Measurements from ENCODE around the gene TMIGD3.

Gene TMIGD3

DNA sequence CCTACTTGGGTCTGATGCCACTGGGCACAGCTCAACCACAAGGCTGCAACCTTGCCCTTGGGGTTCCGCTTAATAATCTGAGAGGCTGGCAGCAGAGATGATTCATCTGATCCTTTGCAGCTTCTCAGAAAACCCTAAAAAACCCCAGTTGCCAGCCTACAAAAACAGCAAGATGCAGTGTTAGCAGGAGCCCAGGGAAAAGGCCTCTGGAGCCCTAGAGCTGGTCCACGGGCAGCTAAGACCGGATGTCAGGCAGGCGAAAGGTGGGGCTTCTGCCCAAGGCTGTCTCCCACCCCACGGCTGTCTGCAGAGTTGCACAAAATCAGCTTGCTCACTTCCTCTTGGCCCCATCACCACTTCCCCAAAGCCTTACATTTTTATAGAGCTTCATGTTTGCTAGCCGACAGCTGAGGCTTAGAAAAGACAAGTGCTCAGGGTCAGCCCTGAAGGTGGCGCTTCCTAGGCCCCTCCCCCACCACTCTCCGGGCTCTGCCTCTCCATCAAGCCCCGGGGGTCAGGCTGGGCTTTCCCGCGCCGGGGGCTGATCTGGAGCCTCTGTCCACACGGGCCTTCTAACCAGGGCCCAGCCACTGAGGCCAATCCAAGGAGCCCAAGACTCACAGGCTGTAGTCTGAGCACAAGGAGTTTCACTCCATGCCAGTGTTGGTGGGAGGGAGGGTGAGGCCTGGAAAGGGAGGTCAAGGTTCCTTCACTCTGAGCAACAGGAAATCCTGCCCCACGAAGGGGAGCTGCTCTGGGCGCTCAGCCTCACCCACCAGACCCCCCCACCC lies 4.2 kb upstream of the TMIGD3 start:
- peak; percentile 94 for DNase-seq

DNA sequence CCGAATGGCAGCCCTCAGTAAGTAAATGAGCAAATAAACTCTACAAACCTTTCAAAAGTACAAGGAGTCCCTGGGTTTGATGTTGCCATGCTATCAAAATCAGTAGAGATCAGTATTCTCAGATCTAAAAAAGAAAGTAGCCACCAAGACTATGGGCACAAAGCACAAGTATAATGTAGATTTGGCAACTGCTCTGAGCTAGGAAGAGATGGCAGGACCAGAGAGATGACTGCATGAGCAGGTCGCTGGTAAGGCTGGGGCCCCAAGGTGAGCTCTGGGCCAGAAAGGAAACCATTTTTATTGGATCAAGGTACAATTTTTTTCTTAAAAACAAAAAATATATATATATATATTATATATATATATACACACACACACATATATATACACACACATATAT lies 3.1 kb upstream of the TMIGD3 start:
- DNase-seq, result no peak

DNA sequence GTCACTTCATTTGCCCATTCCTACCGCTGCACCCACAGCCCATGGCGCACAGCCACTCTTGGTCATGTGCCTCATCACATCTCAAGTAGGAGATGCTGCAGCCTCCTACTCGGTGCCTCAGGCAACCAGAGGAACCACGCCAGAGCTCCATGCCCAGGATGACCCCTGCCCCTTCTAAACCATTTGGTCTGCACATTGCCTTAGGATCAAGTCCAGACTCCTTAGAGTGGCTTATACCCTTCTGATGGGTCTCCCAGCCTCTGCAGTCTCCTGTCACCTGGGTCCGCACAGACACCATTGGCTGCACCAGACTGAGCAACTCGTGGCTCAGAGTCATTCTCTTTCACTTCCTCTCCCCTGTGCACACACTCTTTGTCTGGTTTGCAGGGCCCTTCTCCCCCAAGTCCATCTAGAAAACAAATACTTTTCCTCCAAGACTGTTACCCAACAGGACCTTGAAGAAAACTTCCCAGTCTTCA lies 2.2 kb upstream of the TMIGD3 start:
- DNase-seq, result no peak

DNA sequence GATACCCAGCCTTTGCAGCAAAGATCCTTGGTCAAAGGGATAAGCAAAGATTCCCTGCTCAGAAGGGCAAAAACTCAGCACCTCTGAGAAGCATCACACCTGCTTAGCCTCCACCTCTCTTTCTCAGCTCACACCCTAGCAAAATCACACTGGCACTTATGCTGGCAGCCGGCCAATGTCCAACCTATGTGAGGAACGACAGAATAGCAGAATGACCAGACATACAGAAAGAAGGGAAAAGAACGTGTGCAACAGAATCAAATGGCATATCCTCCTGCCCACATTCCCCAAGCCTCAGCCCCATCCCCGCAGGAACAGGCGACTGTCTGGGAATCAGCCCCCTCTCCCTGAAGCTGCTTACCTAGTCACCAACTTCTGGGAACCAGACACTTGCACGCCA lies 664 bp upstream of the TMIGD3 start:
- DNase-seq, result no peak

DNA sequence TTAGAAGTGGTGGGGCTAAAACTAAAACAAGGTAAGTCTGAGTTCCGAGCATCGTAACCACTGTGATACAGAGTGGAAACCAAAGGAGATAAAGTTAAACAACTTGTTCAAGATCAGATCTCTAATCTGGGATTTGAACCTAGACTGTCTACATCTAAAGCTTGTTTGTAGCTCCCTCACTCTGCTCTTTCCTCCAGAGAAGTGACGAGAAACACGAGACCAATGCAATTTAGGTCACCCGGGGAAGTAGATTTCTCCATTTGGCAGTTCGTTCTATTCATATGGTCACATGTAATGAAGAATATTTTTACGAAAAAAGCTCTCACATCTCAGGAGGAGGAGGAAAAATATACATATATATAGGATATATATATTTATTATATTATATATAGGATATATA lies 1.8 kb downstream of the TMIGD3 start:
- DNase-seq, result no peak

DNA sequence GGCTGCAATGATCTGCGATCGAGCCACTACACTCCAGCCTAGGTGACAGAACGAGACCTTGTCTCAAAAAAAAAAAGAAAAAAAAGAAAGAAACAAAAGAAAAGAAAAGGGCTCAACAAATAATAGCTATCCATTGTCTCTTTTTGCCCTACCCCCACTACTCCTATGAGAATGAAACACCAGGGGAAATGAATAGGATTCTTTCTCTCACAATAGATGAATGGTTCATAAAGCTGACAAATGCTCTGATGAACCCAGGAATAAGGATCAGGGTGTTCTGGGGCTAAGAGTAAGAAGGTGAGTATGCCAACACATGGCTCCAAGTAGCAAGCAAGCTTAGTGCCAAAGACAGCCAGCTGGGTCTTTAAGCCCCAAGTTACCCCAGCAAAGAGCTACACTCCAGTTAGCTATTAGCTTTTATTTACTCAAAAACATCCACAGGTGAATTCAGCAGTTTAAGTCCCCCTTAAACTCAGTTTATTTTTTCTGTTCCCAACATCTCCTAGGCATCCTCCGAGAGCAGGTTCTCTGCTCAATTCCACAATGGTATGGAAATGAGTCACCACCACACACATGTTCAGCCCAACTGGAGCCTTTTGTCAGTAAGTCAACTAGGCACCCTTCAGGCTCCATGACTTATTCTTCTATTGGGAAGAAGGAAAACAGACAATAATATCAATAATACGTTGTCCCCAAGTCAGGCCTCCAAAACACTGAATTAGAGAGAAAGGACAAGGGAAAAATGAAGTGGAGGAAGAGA lies 4.2 kb downstream of the TMIGD3 start:
- DNase-seq, result no peak

DNA sequence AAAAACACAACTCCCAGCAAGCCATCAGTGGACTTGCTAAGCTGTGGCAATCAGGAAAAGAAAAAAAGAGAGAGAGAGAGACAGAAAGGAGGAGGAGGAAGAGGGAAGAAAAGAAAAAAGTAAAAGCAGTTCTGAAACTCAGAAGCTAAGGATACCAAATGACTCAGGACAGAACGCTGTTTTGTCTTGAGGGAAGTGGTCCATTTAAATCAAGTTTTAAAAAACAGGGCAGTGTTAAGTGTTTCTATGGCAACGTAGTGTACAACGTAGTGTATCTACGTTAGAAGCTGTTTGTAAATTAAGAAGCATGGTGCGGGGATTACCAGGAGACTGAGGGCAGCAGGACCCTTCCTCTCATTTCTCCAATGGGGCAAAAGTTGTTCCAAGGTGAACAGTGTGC lies 5.8 kb downstream of the TMIGD3 start:
- DNase-seq, result no peak

DNA sequence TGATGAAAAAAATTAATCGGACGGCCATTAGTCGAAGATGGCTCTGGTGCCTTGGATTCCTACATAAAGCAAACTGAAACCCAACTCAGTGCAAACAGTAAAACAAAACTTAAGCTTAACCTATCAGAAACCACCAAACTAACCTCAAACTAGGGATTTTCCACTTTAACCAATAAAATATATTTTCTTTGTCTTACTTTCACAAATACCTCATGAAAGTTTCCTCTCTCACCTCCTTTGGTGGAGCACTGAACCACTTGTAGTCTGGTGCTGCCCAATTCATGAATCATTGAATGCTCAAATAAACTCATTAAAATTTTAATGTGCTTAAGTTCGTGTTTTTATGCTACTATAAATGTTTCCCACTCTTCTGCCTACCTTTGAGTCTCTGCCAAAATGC lies 7.0 kb downstream of the TMIGD3 start:
- no peak for DNase-seq

DNA sequence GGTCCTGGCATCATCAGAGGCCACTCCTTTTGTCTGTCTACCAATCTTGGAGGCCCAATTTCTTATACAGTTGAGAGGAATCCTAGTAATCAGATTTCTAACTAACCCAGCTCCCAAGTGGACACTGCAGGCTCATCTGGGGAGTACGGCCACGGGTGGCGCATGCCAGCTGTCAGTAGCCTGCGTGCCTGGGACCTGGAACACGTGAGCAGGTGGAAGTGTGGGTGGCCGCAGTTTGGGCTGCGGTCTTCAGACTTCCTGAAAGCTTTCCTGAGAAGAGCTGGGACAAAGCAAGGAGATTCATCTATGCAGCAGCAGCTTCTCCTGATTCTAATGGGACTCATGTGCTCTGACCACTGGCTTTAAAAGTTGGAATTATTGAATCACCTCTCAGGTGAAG lies 12.4 kb downstream of the TMIGD3 start:
- DNase-seq, result no peak

DNA sequence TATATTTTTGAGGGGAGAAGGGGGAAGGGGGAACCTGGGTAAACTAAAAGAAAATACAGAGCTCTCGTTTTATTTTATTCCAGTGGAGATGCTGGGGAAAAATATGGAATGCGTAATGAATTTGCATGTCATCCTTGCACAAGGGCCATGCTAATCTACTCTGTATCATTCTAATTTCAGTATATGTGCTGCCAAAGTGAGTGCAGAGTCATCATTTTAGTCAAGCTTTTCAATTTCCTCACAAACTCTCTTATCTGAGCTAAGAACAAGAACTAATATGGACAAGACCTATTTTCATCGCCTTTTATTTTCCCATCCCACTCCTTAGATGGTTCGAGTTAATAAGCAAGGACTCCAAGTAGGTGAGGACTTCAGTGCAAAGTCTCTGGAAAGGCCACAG lies 13.2 kb downstream of the TMIGD3 start:
- DNase-seq, result no peak

DNA sequence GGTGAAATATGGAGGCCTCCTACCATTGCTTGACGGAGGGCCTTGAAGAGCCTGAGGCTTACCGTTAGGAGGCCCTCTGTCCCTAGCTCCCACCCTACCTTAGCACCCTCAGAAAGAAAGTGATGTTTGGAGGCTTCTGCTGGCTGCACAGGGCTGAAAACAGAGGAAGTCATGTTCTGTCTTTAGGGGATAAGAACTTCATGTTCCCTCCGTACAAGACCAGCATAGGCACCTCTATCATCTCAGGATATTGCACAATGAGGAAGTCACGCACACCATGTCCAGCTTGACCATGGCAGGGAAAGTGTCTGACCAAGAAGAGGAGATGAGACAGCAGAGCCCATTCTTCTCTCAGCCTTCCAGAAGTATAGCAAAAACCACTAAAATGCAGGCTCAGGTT lies 13.8 kb downstream of the TMIGD3 start:
- peak; percentile 32 for DNase-seq

DNA sequence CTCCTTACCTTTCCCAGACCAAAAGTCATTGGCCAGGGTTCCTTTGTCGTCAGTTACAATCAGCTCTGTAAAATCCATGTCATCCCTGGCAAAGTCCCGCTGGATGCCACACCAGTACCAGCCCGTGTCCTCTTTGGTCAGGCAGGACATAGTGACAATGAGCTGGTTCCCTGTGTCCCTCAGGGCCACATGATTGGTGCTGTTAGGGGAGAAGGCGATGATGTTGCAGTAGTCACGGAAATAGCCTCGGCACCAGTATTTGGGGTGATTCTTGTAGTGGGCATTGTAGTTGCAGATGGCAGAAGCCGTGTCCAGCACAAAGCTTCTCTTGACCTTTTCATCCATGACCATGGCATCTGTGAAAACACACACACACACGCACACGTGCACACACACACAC lies 14.8 kb downstream of the TMIGD3 start:
- no peak for DNase-seq

DNA sequence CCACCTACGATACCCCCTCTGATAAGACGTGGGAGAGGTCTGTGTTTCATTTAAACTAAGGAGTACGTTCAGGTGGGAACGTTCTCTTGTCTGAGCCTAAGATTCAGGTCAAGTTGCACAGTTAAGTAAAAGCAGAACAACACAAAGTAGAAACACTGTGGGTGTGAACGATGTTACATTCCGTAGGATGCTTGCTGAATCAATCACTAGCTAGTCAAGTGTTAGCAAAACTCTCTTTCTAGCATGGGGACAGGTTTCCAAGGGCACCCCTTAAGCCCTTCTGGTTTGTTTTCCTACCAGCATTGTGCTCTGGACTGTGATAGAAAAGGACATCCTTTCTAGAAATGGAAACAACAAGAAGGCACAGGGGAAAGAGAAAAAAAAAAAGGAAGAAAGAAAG lies 16.3 kb downstream of the TMIGD3 start:
- no peak for DNase-seq

DNA sequence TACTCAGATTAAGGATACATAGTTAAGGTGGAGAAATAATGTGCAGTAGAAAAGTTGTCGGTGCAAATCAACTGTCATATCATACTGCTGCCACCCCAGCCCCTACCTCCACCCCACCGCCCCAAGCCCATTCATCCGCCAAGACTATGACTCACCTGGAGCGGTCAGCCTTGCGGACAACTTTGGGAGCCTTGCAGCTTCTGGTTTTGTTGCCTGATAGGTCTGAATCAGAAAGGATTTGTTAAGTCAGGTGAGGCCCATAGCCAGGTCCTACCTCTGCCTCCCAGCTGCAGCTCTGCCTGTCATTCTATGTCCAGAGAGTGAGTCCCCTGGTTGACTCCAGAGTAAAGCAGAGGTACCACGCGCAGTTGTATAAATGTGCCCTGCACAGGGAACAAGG lies 17.0 kb downstream of the TMIGD3 start:
- DNase-seq, result no peak

DNA sequence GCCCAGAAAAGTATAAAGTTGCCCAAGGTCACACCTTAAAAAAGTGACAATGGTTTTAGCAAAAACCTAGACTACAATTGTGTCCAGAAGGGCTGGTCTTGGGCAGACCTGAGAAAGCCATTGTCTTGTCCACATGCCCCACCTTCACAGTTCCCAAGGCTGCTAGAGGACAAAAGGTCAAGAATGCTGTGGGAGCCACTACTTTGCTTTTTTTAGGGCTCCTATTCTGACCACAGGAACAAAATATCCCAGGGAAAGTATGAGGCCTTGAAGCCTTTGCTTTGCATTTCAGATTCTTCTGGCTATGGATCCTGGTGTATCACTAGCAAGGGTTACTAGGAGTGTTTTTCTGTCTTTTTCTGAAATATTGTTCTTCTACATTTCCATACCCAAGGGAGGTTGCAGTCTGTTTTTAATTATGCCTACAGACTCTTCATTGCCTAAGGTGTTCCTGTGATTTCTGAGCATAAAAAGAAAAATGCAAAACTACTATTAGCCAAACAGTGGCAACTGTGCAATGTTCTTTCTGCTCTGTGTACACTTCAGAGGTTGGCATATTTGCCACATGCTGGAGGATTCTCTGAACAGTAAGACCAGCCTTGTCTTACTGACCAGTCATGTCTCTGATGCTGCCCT lies 18.9 kb downstream of the TMIGD3 start:
- no peak for DNase-seq

DNA sequence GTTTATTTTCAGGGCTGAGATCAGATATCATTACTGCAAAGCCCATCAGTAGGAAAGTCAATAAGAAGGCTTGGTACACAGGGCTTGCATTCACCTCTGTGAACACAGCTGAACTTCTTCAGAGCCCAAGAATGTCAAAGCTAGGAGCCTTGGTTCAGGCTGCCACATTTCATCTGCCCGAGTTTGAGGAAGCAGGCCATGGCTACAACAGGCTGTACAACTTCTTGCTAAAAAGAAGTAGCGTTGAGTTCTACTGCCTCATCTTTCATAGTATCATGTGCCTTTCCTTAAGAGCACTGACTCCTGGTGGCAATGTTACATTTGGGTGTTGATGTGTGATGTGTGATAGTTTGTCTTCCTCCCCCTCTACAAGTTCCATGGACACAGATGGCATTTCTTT lies 19.6 kb downstream of the TMIGD3 start:
- DNase-seq, result no peak

DNA sequence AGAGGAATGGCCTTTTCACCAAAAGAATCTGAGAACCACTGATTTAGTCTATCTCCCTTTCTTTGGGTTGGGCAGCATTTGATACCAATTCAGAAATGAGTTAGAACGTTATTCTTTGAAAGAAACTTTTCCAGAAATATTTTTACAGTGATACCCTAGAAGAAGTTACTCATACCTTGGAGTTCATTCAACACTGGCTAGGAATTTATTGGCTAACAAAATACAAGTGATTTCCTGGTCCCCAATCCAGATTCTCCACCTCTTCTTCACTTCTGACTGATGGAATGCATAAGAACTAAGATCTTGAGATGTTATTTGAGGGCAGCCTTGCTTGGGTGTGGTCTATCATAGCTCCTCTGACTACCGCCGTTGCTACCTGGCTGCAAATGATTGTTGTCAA lies 20.3 kb downstream of the TMIGD3 start:
- DNase-seq, result no peak

DNA sequence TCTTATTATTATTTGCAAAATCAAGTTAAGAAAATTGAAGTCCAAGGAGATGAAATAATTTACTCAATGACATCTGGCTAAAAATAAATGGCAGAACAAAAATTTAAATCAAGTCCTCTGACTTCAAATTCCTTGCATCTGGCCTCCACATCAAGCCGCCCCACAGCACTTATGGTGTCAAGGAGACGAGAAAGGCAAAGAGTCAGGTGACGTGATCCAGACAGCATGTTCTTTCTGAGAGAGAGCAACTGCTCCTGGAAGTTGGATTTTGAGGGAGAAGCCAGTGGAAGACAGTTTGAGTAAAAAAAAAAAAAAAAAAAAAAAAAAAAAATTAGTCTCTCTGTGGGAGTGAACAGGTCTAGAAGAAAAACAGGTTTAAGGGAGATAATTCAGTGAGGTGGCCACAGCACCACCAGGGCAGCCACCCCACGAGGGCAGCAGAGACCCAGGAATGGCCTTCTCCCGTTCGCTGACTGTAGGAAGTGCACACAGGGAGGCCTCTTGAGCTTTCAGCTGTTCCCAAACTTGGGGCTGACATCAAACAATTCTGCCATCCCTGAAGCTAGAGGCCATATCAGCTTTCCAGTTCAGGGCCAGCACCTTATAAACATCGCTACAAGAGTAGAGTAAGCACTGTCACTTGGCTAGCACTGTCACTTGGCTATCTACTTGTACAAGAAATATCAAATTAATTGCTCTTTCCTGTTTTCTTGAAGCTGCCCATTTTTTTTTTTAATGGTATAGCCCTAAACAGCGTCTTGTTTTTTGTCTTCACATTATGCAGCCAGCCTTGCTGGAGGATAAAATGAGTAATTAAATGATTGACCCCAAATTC lies 21.8 kb downstream of the TMIGD3 start:
- DNase-seq, result peak; percentile 88

DNA sequence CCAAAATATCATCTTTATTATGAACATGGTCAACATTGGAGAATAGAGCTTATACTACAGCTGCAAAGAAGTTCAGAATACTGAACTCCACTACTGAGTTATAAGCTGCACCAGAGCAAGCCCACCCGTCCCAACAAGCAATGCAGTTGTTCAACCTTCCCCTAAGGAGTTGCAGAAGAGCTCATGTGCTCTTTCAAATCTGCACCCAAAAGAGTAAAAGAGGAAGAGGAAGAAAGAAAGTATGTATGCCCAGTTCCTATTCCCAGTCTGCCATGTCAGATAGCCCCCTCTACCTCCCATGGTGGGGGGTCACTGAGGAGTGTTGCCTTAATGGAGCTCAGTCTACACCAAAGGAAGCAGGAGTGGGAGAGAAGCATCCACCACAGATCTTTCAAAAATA lies 22.8 kb downstream of the TMIGD3 start:
- no peak for DNase-seq

DNA sequence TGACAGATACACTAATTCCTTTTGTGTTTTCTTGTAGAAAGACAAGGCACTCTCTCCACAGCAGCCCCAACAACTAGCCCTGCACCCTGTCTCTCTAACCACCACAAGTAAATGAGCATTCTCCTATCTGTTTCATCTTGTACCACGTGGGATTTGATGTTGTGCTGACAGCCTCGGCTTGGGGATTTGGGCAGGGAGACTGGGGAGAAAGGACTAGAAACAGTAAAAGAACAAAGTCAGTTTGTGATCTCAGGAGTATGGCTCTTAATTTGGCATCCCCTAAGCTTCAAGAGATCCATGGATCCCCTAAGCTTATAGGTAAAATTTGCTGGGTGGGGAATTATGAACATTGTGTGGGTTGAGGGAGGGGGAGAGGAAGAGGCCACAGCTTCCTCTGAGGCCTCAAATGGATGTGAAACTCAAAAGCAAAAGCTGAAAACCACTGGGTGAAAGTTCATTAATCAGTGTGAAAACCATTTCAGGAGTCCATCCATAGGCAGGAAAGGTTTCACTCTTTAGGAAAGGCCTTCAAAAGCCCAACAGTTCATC lies 26.6 kb downstream of the TMIGD3 start:
- DNase-seq, result peak; percentile 71

DNA sequence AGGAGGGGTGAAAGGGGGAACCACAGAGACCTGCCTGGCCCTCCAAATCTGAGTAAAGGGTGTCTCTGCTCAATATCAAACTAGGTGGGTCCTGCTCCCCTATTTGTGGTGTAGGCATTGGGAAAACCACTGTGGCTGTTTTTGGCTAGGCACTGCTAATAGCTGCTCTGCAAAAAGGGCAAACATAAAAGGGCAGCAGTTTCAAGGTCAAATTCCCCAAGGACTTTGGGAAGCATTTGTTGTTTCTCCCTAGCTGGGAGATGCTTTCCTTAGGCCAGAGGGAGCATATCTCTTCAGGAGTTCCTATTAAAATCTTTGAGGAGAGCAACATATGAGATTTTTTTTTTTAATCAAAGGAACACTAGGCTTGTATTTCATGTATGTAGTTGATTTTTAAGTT lies 27.2 kb downstream of the TMIGD3 start:
- no peak for DNase-seq

DNA sequence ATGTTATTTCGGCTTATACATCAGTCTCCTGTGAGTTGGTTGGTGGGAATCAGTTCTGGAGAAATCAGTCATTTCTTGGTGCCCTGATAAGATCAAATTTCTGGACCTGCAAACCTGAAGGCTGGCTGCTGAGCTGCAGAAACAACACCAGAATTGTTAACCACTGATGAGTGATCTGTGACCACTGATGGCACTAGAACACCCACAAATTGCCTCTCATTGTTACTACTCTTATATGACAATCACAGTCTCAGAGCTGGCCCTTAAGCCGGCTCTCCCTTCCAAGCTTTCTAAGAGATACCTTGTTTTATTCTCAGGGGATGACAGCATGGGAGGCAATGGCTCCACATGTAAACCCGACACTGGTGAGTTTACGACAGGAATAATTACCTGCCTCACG lies 27.7 kb downstream of the TMIGD3 start:
- DNase-seq, result no peak

DNA sequence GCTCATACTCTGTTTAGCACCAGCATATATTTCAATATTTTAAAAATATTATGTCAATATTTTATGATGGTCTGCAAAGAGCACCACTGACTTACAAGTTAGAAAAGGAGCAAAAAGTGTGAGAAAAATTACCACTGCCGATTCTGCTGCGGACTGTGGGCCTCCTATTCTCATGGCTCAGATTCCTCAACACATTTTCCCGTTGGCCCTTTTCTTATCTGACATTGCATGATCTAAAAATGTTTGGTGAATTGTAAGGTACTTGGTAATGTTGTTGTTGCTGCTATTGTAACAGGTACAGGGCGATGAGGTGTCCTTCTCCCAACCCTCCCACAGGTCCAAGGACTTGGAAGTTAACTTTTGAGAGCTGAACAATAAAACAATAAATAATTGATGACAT lies 28.9 kb downstream of the TMIGD3 start:
- no peak for DNase-seq
